Activated CD4-positive, alpha-beta T cell treated with anti-CD3 and anti-CD28 coated beads, Interleukin-2, Interleukin-4, amounts not matched to agents 100 ng/mL and 50 ng/mL, durations not matched to agents 16 hours and 8 hours (primary cell): Measurements from ENCODE around the gene METAP2.

ENCODE experiments used
- DNase-seq: peaks from one replicate; pipeline ENCODE4 v3.0.0-alpha.2; 2020; ENCODE audit warnings: low spot score

METAP2 gene

DNA sequence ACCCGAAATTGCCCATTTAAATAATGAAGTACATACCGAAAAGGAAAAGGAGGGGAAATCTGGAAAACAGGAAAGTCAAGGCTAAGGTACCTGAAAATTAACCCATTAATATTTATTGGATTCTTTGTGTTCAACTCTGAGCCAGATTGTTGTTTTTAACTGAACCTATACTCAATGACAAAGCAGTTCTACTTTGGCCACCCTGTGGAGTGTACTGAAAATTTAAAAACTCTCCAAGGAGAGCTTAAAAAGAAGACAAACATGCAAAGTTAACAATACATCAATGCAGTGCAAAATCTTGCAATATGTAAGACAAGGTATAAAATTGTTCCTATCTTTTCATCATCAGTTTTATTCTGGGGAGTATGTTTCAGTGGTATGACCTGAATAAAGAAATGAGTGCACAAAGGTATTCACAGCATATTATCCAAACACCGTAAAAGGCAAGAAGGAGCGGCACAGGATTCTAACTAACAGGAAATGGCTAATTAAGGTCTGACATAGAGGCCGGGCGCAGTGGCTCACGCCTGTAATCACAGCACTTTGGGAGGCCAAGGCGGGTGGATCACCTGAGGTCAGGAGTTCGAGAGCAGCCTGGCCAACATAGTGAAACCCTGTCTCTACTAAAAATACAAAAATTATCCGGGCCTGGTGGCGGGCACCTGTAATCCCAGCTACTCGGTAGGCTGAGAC, 75.6 kb downstream of the METAP2 start:
- no peak for DNase-seq

DNA sequence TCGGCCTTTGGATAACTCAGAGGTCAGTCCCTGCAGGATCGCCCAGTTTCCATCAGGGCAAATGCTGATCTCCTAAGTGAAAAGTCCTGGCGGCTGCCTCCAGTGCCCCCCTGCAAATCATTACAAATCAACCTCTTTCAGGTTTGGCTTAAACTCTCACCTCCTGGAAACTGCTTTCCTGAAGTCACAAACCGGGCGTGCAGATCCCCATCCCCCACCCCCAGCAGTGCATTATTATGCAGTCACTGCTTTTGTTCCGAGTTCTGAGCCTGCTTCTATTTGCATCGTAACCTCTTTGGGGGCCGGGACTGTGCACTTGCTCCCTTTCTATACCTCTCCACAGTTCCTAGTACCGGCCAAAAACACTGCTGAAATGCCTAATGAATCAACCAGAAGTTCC, 77.4 kb downstream of the METAP2 start, which contains the start of gene USP44:
Gene USP44 (minus strand): TSS at position 172 of the 400 bp plus-strand sequence. CDS start 17,220 bp downstream, outside the sequence.
- no peak for DNase-seq

DNA sequence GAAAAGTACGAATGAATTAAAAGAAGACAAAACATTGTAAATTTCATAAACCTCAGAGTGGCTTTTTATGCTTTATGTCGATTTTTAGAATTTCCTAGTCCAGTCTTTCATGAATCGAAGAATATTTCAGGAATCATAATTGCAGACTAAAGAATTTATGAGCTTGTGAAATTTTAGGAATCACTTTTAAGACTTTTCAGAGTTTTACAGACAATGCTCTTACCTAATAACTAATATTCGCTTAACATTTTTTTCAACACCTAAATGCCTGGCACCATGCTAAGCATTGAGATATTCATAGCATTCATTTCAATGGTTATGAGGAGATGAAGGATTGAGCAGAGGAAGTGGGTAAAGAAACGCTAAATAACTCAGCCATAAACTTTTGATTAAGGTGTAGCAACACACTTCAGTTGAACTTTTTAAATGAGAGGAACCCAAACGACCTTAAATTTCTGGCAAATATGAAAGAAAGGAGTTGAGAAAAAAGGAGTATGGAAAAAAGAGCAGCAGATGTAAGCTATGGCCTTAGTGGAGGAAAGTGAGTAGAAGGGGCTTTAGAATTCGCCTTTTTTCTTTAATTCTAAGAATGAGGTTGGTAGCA, 78.1 kb downstream of the METAP2 start:
- DNase-seq = no peak

DNA sequence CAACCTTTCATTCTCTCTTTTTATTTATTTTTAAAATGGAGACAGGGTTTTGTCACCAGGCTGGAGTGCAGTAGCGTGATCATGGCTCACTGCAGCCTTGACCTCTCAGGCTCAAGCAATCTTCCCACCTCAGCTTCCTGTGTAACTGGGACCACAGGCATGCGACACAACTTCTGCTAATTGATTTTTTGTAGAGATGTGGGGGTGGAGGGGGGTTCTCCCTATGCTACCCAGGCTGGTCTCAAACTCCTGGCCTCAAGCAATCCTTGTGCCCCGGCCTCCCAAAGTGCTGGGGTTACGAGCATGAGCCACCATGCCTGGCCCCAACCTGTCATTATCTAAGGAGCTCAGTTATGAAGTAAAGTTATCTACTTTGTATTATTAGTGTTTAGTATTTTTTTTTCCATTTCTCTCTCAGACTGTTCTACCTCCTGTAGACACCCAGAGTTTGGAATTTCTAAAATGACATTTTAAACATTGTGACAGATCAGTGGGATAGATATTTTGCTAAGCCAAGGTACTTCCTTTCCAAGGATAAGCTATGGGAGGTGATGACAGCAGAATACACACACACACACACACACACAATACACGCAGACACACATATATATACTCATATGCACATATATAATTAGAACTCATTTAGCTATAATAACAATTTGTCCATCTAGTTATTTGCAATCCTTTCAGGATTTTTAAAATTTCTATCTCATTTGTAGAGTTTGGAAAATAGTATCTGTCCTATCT, 79.4 kb downstream of the METAP2 start:
- no peak for DNase-seq

DNA sequence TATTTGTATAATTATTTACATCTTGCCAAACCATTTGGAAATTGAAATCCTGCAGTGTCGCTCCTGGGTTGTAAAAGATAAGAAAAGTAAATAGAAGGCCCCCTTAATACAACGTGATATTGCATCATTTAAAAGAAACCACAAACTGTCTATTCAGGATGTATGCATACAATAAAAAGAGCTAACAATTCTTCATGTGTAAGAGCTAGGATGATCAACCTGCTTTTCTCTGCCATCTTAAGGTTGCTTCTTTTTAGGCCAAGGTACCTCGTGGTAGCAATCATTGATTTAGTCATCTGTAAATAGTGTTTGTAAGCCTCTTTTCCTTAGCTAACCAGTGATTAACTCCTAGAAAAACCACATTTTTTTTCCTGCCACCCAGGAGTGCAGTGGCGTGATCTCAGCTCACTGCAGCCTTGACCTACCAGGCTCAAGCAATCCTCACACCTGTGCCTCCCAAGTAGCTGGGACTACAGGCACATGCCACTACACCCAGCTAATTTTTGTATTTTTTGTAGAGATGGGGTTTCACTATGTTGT, 80.7 kb downstream of the METAP2 start:
- DNase-seq = no peak

DNA sequence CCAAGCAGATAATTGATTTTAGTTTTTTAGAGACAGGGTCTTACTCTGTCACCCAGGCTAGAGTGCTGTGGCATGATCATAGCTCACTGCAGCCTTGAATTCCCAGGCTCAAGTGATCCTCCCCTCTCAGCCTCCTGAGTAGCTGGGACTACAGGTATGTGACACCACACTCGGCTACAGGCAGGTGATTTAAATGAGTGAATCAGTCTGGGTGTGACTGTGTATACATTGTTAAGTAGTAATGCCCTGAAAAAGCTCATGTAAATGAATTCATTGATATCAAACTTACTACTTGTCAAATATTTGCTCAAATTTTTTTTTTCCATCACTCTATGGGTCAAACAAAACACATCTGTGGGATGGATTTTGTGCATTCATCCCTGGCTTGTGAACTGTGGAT, 83.7 kb downstream of the METAP2 start:
- no peak for DNase-seq
